GM12874 (cell line): ENCODE results near the gene ZNRD2.
A peak's percentile ranks its signal among the peaks of the same experiment; 100 is the strongest.

ENCODE experiments used
- CTCF ChIP-seq: IDR thresholded peaks from 2 replicates; pipeline ENCODE4 v1.5.1; 2011; ENCODE audit warnings: low read depth, mild to moderate bottlenecking, control low read depth, low read length, moderate library complexity; ENCODE audit not compliant: insufficient read depth

The ZNRD2 gene

GRCh38 chr11:65573391-65574079 lies 3.3 kb downstream of the ZNRD2 start:
- TF ChIP-seq CTCF, result no peak

GRCh38 chr11:65574109-65574810 lies 4.0 kb downstream of the ZNRD2 start:
- peak; percentile 84 for TF ChIP-seq CTCF

- no peak for TF ChIP-seq CTCF
These were observed 4.7 kb downstream of the ZNRD2 start for GRCh38 chr11:65574811-65575567.

GRCh38 chr11:65575568-65576231 lies 5.4 kb downstream of the ZNRD2 start, which contains the start of gene EHBP1L1:
EHBP1L1 (plus strand) TSS chr11:65576053; CDS start chr11:65576303, 250 bp downstream.
- TF ChIP-seq CTCF, result no peak

- no peak for TF ChIP-seq CTCF
These were observed 6.1 kb downstream of the ZNRD2 start for GRCh38 chr11:65576232-65576866.

- no peak for TF ChIP-seq CTCF
These were observed 6.8 kb downstream of the ZNRD2 start for GRCh38 chr11:65576867-65577755.
